HepG2 (cell line): ENCODE data around the gene PTPRCAP. TPM values are rescaled to one million over a fixed set of nuclear protein-coding genes. Genes with fewer than 3 reads are reported as not detected.

Experiments used
- ADNP ChIP-seq: sonication (generic); formaldehyde crosslinking; IDR thresholded peaks from 2 replicates; pipeline ENCODE4 v1.4.0; 2020; ENCODE audit warnings: missing genetic modification reagents
- FOXA3 ChIP-seq: IDR thresholded peaks from 2 replicates; pipeline ENCODE4 v1.6.1; 2016; ENCODE audit warnings: missing genetic modification reagents, missing compliant biosample characterization
- MIER3 ChIP-seq: IDR thresholded peaks from 2 replicates; pipeline ENCODE4 v1.6.1; 2016; ENCODE audit warnings: missing compliant biosample characterization, borderline replicate concordance
- MIXL1 ChIP-seq: IDR thresholded peaks from 2 replicates; pipeline ENCODE4 v1.6.1; 2016
- NR2F2 ChIP-seq: IDR thresholded peaks from 2 replicates; pipeline ENCODE4 v1.6.1; 2012; ENCODE audit warnings: low read depth, inconsistent platforms, borderline replicate concordance
- NRL ChIP-seq: sonication (generic); formaldehyde crosslinking; IDR thresholded peaks from 2 replicates; pipeline ENCODE4 v1.5.0; 2020; ENCODE audit warnings: missing genetic modification reagents, mild to moderate bottlenecking, moderate library complexity, borderline replicate concordance
- POLR2AphosphoS5 ChIP-seq: IDR thresholded peaks from 2 replicates; pipeline ENCODE4 v1.6.1; 2012; ENCODE audit warnings: low read depth, low read length
- PPARG ChIP-seq: conservative IDR thresholded peaks from 2 replicates; pipeline ENCODE4 v1.6.1; 2016; ENCODE audit warnings: missing biosample characterization, missing genetic modification reagents
- ZBTB38 ChIP-seq: sonication (generic); formaldehyde crosslinking; IDR thresholded peaks from 2 replicates; pipeline ENCODE4 v1.5.1; 2020; ENCODE audit warnings: mild to moderate bottlenecking, missing genetic modification reagents
- ZIK1 ChIP-seq: sonication (generic); formaldehyde crosslinking; IDR thresholded peaks from 2 replicates; pipeline ENCODE4 v1.5.0; 2020; ENCODE audit warnings: mild to moderate bottlenecking, low read depth, missing genetic modification reagents, borderline replicate concordance
- ZNF382 ChIP-seq: sonication (generic); formaldehyde crosslinking; IDR thresholded peaks from 2 replicates; pipeline ENCODE4 v1.5.0; 2020; ENCODE audit warnings: missing genetic modification reagents, mild to moderate bottlenecking, borderline replicate concordance
- ZNF430 ChIP-seq: sonication (generic); formaldehyde crosslinking; IDR thresholded peaks from 2 replicates; pipeline ENCODE4 v1.9.0; 2021; ENCODE audit warnings: mild to moderate bottlenecking, missing genetic modification reagents
- ZNF615 ChIP-seq: sonication (generic); formaldehyde crosslinking; IDR thresholded peaks from 2 replicates; pipeline ENCODE4 v1.5.0; 2020; ENCODE audit warnings: mild to moderate bottlenecking, missing genetic modification reagents, borderline replicate concordance
- ZSCAN29 ChIP-seq: sonication (generic); formaldehyde crosslinking; conservative IDR thresholded peaks from 2 replicates; pipeline ENCODE4 v1.4.0; 2020; ENCODE audit warnings: mild to moderate bottlenecking, missing genetic modification reagents
- polyA plus RNA-seq, 8 experiments: library from polyadenylated mRNA; depleted of rRNA in 3 of 8; stranded (reverse) in 7 of 8; unstranded in 1 of 8; fragments of >200 nt; fragmentation: Illumina TruSeq in 4 of 8; extraction: Trizol in 4 of 8; gene quantifications; 2 replicates each; pipeline versions ENCODE4 v1.2.1 to v1.2.3, GENCODE V29; 2011 to 2016; ENCODE audit warnings: low read depth in 4 of 8, missing spikeins in 1 of 8, mixed read lengths in 1 of 8; ENCODE audit not compliant: insufficient read depth in 1 of 8
- total RNA-seq, 5 experiments: library from RNA; depleted of rRNA; stranded (reverse); fragments of >200 nt; fragmentation: Illumina TruSeq; extraction: Trizol; gene quantifications; 2 replicates each; pipeline ENCODE4 v1.2.3, GENCODE V29; 2016; ENCODE audit warnings: low read depth in 1 of 5
- TF ChIP-seq, protein P1 (sequence below): sonication (generic); formaldehyde crosslinking; IDR thresholded peaks from 2 replicates; pipeline ENCODE4 v1.4.0; 2020; ENCODE audit warnings: missing genetic modification reagents, borderline replicate concordance
- TF ChIP-seq, protein P2 (sequence below): sonication (generic); formaldehyde crosslinking; IDR thresholded peaks from 2 replicates; pipeline ENCODE4 v1.4.0; 2020; ENCODE audit warnings: missing genetic modification reagents
- TF ChIP-seq, protein P3 (sequence below): sonication (generic); formaldehyde crosslinking; IDR thresholded peaks from 2 replicates; pipeline ENCODE4 v1.5.0; 2020; ENCODE audit warnings: mild to moderate bottlenecking, missing genetic modification reagents
- TF ChIP-seq, protein P4 (sequence below): sonication (generic); formaldehyde crosslinking; IDR thresholded peaks from 2 replicates; pipeline ENCODE4 v1.5.0; 2020; ENCODE audit warnings: missing genetic modification reagents
- TF ChIP-seq, protein P5 (sequence below): sonication (generic); formaldehyde crosslinking; IDR thresholded peaks from 2 replicates; pipeline ENCODE4 v1.9.0; 2022; ENCODE audit warnings: low read depth, missing genetic modification reagents

The PTPRCAP gene
- total and polyA plus RNA-seq, 2 of the 13 experiments (the other 11 are each of a cell fraction or from before 2014, with no cell fraction given), result 0.60 to 0.70 TPM

DNA sequence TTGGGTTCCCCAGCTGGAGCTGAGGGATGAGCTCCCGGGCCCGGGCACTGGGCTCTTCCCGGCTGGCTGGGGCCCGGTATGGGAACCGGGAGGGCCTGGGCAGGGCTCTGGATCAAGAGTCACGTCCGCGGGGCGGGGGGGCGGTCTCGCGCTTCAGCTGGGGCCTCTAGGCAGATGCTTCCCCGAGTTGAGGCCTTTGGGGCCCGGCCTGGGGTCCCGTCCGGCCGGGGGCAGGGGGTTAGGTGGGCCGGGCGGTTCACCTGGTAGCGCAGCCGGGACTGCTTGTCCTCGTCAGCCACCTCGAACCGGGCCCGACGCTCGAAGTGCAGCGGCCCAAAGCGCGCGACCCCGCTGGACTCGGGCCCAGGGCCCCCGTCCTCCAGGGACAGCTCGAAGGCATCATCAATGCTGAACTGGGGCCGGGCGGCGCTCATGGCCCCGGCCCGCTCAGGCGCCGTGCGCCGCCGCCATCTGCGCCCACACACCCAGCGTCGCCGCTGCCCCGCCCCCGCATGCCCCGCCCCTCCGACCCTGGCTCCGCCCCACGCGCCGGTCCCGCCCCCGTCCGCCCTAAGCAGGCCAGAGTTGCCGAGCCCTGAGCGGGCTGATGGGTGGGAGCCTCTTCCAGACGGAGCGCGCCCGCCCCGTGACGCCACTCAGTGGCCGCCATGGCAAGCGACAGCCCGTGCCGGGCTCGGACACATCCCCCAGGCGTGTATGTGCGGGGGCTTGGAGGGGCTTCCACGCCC is 31.5 kb upstream of the PTPRCAP start, which contains the start of gene TMEM134 (continued):
- TF ChIP-seq, protein P1, sequence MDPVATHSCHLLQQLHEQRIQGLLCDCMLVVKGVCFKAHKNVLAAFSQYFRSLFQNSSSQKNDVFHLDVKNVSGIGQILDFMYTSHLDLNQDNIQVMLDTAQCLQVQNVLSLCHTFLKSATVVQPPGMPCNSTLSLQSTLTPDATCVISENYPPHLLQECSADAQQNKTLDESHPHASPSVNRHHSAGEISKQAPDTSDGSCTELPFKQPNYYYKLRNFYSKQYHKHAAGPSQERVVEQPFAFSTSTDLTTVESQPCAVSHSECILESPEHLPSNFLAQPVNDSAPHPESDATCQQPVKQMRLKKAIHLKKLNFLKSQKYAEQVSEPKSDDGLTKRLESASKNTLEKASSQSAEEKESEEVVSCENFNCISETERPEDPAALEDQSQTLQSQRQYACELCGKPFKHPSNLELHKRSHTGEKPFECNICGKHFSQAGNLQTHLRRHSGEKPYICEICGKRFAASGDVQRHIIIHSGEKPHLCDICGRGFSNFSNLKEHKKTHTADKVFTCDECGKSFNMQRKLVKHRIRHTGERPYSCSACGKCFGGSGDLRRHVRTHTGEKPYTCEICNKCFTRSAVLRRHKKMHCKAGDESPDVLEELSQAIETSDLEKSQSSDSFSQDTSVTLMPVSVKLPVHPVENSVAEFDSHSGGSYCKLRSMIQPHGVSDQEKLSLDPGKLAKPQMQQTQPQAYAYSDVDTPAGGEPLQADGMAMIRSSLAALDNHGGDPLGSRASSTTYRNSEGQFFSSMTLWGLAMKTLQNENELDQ, result no peak
- TF ChIP-seq, protein P2, sequence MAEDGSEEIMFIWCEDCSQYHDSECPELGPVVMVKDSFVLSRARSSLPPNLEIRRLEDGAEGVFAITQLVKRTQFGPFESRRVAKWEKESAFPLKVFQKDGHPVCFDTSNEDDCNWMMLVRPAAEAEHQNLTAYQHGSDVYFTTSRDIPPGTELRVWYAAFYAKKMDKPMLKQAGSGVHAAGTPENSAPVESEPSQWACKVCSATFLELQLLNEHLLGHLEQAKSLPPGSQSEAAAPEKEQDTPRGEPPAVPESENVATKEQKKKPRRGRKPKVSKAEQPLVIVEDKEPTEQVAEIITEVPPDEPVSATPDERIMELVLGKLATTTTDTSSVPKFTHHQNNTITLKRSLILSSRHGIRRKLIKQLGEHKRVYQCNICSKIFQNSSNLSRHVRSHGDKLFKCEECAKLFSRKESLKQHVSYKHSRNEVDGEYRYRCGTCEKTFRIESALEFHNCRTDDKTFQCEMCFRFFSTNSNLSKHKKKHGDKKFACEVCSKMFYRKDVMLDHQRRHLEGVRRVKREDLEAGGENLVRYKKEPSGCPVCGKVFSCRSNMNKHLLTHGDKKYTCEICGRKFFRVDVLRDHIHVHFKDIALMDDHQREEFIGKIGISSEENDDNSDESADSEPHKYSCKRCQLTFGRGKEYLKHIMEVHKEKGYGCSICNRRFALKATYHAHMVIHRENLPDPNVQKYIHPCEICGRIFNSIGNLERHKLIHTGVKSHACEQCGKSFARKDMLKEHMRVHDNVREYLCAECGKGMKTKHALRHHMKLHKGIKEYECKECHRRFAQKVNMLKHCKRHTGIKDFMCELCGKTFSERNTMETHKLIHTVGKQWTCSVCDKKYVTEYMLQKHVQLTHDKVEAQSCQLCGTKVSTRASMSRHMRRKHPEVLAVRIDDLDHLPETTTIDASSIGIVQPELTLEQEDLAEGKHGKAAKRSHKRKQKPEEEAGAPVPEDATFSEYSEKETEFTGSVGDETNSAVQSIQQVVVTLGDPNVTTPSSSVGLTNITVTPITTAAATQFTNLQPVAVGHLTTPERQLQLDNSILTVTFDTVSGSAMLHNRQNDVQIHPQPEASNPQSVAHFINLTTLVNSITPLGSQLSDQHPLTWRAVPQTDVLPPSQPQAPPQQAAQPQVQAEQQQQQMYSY (CRISPR knock-in tag), result no peak
- TF ChIP-seq ZNF382 (no peak), PPARG (CRISPR knock-in tag) (no peak), NRL (CRISPR knock-in tag) (peak; percentile 64; the same call in 1 of the 2 replicates), ZNF615 (CRISPR knock-in tag) (no peak), ADNP (CRISPR knock-in tag) (peak; percentile 23; the same call in 1 of the 2 replicates), MIER3 (CRISPR knock-in tag) (peak; percentile 40; the same call in 1 of the 2 replicates), ZBTB38 (CRISPR knock-in tag) (peak; percentile 81), ZIK1 (CRISPR knock-in tag) (0 out of 2 replicates have a peak, but pooled peaks have one; percentile 30), MIXL1 (no peak), ZSCAN29 (CRISPR knock-in tag) (no peak), ZNF430 (CRISPR knock-in tag) (peak; percentile 68), POLR2AphosphoS5 (peak; percentile 77), FOXA3 (CRISPR knock-in tag) (no peak), NR2F2 (no peak)
- TF ChIP-seq, protein P3, sequence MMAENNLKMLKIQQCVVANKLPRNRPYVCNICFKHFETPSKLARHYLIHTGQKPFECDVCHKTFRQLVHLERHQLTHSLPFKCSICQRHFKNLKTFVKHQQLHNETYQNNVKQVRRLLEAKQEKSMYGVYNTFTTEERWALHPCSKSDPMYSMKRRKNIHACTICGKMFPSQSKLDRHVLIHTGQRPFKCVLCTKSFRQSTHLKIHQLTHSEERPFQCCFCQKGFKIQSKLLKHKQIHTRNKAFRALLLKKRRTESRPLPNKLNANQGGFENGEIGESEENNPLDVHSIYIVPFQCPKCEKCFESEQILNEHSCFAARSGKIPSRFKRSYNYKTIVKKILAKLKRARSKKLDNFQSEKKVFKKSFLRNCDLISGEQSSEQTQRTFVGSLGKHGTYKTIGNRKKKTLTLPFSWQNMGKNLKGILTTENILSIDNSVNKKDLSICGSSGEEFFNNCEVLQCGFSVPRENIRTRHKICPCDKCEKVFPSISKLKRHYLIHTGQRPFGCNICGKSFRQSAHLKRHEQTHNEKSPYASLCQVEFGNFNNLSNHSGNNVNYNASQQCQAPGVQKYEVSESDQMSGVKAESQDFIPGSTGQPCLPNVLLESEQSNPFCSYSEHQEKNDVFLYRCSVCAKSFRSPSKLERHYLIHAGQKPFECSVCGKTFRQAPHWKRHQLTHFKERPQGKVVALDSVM (CRISPR knock-in tag), result no peak
- TF ChIP-seq, protein P4, sequence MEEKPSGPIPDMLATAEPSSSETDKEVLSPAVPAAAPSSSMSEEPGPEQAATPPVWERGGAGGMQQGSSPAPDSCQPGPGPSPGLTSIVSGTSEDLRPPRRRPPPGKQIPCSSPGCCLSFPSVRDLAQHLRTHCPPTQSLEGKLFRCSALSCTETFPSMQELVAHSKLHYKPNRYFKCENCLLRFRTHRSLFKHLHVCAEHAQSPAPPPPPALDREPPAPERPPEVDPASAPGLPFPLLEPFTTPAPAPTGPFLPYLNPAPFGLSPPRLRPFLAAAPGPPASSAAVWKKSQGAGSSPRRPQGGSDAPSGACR (CRISPR knock-in tag), result no peak
- TF ChIP-seq, protein P5, sequence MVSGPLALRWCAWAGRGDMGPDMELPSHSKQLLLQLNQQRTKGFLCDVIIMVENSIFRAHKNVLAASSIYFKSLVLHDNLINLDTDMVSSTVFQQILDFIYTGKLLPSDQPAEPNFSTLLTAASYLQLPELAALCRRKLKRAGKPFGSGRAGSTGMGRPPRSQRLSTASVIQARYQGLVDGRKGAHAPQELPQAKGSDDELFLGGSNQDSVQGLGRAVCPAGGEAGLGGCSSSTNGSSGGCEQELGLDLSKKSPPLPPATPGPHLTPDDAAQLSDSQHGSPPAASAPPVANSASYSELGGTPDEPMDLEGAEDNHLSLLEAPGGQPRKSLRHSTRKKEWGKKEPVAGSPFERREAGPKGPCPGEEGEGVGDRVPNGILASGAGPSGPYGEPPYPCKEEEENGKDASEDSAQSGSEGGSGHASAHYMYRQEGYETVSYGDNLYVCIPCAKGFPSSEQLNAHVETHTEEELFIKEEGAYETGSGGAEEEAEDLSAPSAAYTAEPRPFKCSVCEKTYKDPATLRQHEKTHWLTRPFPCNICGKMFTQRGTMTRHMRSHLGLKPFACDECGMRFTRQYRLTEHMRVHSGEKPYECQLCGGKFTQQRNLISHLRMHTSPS (CRISPR knock-in tag), result no peak
